RPMI8226 (cell line): ENCODE data around the gene DNAJB11.
"Not testable (repeated sequence)": the region's sequence is repeated elsewhere in the genome, so short reads cannot be mapped to it uniquely, and the experiment has no call there.

ENCODE experiments used
- DNase-seq: peaks from one replicate; pipeline ENCODE4 v3.0.0-alpha.2; 2015

The DNAJB11 gene

DNA sequence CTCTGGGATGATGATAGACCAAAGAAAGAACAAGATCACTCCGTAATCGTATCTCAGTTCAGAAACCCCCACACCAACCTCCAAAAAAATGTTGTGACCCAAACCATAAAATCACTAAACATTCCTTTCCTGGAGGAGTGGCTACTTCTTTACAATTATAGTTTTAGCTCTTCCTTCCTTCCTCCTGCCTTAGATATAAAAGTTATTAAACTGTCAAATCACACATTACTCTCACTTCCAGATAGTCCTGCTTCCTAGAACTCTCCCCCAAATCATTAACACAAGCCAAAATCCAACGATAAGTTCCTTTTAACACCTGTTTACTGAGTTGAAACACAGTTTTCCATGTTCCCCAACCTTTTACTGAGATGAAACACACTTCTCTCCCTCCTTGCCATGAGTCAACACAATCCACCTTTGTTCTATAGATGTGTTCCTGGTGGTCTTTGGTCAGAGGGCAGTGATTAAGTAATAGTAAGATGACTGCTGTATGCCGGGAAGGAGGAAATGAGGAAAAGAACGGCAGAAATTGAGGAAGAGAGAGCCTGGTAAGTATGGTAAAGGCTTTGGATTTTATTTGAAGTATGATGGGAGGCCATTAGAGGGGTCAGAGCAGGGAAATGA lies 18.0 kb upstream of the DNAJB11 start:
- DNase-seq, result no peak

GRCh38 chr3:186564586-186564985 lies 5.9 kb upstream of the DNAJB11 start:
- no peak for DNase-seq

- DNase-seq, result no peak
Measured at GRCh38 chr3:186566772-186567071, 3.8 kb upstream of the DNAJB11 start.

DNA sequence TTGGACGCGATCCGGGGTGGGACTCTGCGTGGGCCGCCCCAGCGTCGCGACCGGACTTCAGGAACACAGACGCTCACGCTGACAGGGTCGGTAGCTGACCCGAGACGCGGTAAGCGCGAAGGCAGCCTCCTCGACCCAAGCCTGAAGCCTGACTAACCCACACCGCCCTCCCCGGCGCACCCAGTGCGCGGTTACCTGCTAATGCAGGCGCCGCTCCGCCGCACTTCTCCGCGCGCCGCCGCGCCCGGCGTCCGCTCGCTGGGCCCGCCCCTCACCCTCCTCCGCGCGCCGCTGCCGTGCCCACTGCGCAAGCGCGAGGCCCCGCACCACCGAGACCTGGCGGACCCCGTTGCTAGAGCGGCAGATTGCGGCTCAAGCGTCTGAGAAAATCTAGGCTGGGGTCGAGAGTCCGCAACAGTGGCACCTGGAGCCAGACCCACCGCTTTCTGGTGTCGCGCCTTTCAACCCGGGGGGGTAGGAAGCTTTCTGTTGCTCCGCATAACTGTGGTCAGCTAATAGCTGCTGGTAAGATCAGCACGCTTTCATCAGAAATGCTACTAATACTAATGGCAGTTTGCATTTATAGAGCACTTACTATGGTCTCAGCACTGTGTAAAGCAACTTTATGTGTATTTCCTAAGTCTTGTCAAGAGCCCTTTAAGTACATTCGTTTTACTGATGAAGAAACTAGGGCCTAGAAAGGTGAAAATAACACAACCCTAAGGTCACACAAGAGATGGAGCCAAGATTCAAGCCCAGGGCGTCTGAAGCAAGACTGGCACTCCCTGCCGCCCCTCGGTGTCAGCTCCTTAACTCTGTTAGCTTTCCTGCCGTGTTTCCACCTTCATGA lies 3.2 kb upstream of the DNAJB11 start, which contains the start of gene TBCCD1:
Gene TBCCD1, minus strand, starts transcription at position 268 of the 850 bp plus-strand sequence. CDS start 3,010 bp downstream, outside the sequence.
- DNase-seq, result peak; percentile 92

- DNase-seq, result not testable (repeated sequence)
Measured at GRCh38 chr3:186569361-186569760, 1.2 kb upstream of the DNAJB11 start.

DNA sequence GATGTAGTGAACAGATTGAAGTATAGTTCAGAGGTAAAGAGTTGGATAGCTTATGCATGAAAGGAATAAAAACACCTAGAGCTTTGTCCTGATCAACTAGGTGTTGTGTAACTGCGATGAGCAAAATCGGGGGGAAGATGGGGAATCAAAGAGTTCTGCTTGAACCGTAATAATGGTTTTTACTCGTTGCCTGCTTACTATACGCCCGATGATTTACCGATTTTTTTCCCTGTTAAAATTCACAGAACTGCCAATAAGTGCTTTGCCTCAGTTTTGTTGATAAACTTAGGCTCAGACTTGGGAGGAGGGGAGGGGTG lies 783 bp upstream of the DNAJB11 start:
- DNase-seq, result no peak

GRCh38 chr3:186570941-186571643 lies 572 bp downstream of the DNAJB11 start:
- DNase-seq, result no peak

GRCh38 chr3:186571644-186572013 lies 1.1 kb downstream of the DNAJB11 start:
- DNase-seq, result no peak

DNA sequence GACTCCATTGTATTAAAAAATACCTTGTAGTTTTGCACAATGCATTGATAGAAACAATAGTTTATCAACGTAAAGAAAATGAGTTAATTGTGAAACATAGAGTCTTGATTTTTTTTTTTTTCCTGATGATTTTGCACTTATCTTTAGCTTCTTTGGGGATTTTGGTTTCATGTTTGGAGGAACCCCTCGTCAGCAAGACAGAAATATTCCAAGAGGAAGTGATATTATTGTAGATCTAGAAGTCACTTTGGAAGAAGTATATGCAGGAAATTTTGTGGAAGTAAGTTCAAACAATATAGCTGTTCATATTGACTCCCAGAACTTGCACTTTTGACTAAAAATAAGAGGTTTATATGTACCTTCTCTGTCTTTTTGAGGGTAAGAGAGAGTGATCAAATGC lies 7.0 kb downstream of the DNAJB11 start:
- DNase-seq, result no peak

- no peak for DNase-seq
Measured at GRCh38 chr3:186580785-186581184, 10.3 kb downstream of the DNAJB11 start.

DNA sequence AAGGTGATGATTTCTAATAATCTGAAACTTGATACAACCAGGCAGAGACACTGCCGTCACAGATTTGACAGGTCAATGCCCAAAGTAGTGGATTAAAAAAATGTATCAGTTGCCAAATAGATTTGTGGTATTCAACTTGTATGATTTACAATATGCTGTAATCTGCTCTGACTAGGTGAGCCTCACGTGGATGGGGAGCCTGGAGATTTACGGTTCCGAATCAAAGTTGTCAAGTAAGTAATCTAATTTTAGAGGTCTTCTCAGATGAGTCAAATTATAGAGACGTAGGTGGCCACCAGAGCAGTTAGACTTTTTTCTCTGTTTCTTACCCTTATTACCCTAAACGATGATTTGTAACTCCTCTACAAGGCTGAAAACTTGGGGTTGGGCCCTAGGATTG lies 12.0 kb downstream of the DNAJB11 start:
- DNase-seq, result no peak

- DNase-seq, result no peak
Measured at GRCh38 chr3:186583831-186584230, 13.3 kb downstream of the DNAJB11 start.

- not testable (repeated sequence) for DNase-seq
Measured at GRCh38 chr3:186586245-186586644, 15.7 kb downstream of the DNAJB11 start.

- DNase-seq, result no peak
Measured at GRCh38 chr3:186587183-186587582, 16.7 kb downstream of the DNAJB11 start.

GRCh38 chr3:186588632-186589031 lies 18.1 kb downstream of the DNAJB11 start:
- DNase-seq, result no peak

DNA sequence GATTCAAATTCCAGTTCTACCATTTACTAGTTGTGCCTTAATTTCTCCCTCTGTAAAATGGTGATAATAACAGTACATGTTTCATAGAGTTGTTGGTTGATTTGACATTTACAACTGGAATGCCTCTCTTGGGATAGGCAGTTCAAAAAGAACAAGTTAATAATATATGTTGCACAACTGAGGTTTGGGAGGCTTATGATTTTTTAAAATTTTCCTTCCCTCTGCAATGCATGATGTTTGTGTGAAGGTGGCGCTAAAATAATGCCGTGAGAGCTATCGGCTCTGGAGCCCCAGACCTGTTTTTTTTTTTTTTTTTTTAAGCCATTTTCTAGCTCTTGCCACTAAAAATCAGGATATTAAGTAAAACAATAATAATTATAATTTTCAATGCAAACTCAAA lies 18.6 kb downstream of the DNAJB11 start:
- no peak for DNase-seq

- DNase-seq, result no peak
Measured at GRCh38 chr3:186589856-186590579, 19.5 kb downstream of the DNAJB11 start.

DNA sequence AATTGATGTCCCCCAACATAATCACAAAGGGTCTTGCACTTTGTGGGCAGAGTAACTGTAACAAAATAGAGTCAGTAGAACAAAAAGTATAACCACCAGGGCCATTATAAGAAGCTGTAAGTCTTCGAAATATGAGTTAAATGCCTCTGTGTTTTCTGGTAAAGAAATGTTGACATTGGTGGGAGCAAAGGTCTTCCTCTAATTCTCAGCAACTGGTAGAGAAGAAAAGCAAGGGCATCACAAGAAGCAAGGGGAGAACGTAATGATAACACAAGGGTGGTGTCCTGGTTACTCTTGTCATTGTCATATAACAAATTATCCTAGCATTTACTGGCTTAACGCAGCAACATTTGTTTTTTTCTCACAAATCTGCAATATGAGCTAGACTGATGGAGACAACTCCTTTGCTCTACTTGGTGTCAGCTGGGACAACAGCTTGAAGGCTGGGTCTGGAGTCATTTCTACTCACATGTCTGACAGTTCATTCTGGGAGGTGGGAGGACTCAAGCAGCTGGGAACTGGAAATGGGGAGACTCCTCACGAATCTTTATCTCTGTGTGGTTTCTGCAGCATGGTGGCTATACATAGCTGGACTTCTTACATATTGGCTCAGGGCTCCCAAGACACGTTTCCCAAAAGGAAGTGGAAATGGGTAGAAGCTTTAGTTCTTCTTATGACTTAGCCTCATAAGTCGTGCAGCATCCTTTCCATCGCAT lies 20.2 kb downstream of the DNAJB11 start:
- DNase-seq, result no peak

GRCh38 chr3:186592682-186593081 lies 22.2 kb downstream of the DNAJB11 start:
- no peak for DNase-seq

DNA sequence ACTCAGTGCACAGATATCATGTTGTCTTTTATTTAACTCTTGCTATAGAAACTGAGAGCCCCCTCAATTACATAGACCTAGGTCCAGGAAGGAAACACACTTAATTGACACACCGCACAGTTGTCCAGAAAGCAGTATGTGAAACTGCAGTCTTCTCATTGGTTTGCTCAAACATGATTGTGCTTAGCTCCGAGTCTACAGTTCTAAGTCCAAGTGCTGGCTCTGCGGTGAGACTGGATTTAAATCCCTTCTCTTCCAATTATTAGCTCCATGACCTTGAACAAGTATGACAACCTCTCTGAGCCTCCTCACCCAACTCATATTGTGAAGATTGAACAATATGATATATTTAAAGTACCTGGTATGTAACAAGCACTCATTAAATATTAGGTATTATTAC lies 23.3 kb downstream of the DNAJB11 start:
- DNase-seq, result no peak

GRCh38 chr3:186594591-186595113 lies 24.1 kb downstream of the DNAJB11 start:
- DNase-seq, result no peak

GRCh38 chr3:186596568-186597287 lies 26.2 kb downstream of the DNAJB11 start:
- no peak for DNase-seq
